Stimulated activated CD8-positive, alpha-beta memory T cell treated with anti-CD3 and anti-CD28 coated beads, Interleukin-4, amount 100 ng/mL, for 1 hour (primary cell): ENCODE measurements around the gene ETNK1.

Source experiments
- DNase-seq, 2 donors: peaks; one replicate each; pipeline ENCODE4 v3.0.0-alpha.2; 2020; ENCODE audit warnings: low read depth in 2 of 2, low spot score in 1 of 2

Gene ETNK1

GRCh38 chr12:22738945-22739344, 114.0 kb downstream of the ETNK1 start:
- no peak for DNase-seq
